ENCODE results near the gene EYS. TPM values are rescaled to one million over a fixed set of nuclear protein-coding genes. Genes with fewer than 3 reads are reported as not detected.

Gene EYS
- total and polyA plus RNA-seq, 2 of the 8 experiments (the other 6 are each of a cell fraction or from before 2014, with no cell fraction given): 0.05 to 0.13 TPM

- no peak for TF ChIP-seq CHD7 (IDR thresholded peaks at IDR 0.05; ENCODE audit: insufficient replicate concordance, low read length)
- no peak for TF ChIP-seq TBP (IDR thresholded peaks at IDR 0.05; ENCODE audit: low read depth, low read length)
- TF ChIP-seq E2F6 (IDR thresholded peaks at IDR 0.05): no peak
- no peak for TF ChIP-seq CHD2 (IDR thresholded peaks at IDR 0.05; ENCODE audit: low read length)
- no peak for TF ChIP-seq CBX8 (IDR thresholded peaks at IDR 0.05; ENCODE audit: borderline replicate concordance, low read depth, low read length)
- no peak for TF ChIP-seq MAFK (IDR thresholded peaks at IDR 0.05; ENCODE audit: low read depth, low read length)
- no peak for TF ChIP-seq BACH1 (IDR thresholded peaks at IDR 0.05; ENCODE audit: low read length)
- no peak for TF ChIP-seq JUND (IDR thresholded peaks at IDR 0.05; ENCODE audit: low read length)
- no peak for TF ChIP-seq TEAD4 (IDR thresholded peaks at IDR 0.05; ENCODE audit: low read depth, low read length)
- no peak for TF ChIP-seq POLR2A (IDR thresholded peaks at IDR 0.05; ENCODE audit: control extremely low read depth in 1 of 2, low read depth in 2 of 2, low read length in 2 of 2)
These were observed 1997.9 kb downstream of the EYS start (continued) for GRCh38 chr6:63709148-63709547.

Data from H1 (cell line).